Glutamatergic neuron (in vitro differentiated cells): ENCODE results near the gene SERPINA10. TPM values are rescaled to one million over a fixed set of nuclear protein-coding genes. Genes with fewer than 3 reads are reported as not detected.

ENCODE experiments used
- DNase-seq: peaks from one replicate; pipeline ENCODE4 v3.0.0; 2022
- H3K27ac Mint-ChIP-seq: one replicate; pipeline ENCODE4 v1.8.0; 2020; ENCODE audit warnings: mild to moderate bottlenecking, mixed read lengths, inconsistent platforms; ENCODE audit not compliant: unreplicated experiment
- H3K27me3 Mint-ChIP-seq: one replicate; pipeline ENCODE4 v1.8.0; 2020; ENCODE audit warnings: mild to moderate bottlenecking, moderate library complexity, mixed read lengths, inconsistent platforms; ENCODE audit not compliant: unreplicated experiment
- H3K36me3 Mint-ChIP-seq: one replicate; pipeline ENCODE4 v1.8.0; 2020; ENCODE audit warnings: mild to moderate bottlenecking, mixed read lengths, inconsistent platforms; ENCODE audit not compliant: unreplicated experiment
- H3K4me1 Mint-ChIP-seq: one replicate; pipeline ENCODE4 v1.8.0; 2020; ENCODE audit warnings: mild to moderate bottlenecking, low read depth, mixed read lengths, inconsistent platforms; ENCODE audit not compliant: unreplicated experiment
- H3K4me3 Mint-ChIP-seq: one replicate; pipeline ENCODE4 v1.8.0; 2020; ENCODE audit warnings: mild to moderate bottlenecking, mixed read lengths, inconsistent platforms; ENCODE audit not compliant: unreplicated experiment
- H3K9me3 Mint-ChIP-seq: one replicate; pipeline ENCODE4 v1.8.0; 2020; ENCODE audit warnings: mild to moderate bottlenecking, moderate library complexity, mixed read lengths, inconsistent platforms; ENCODE audit not compliant: unreplicated experiment
- long read RNA-seq: library from polyadenylated mRNA; unstranded; transcript quantifications from one replicate; pipeline ENCODE4 v2.0.0, GENCODE V29; 2020; ENCODE audit not compliant: unreplicated experiment
- total RNA-seq: library from RNA; stranded (reverse); fragmentation: NEBNext Ultra II Directional; extraction: Animal tissue kit (Norgen Biotek cat#: 25700); gene quantifications from one replicate; pipeline ENCODE4 v1.2.1, GENCODE V29; 2021; ENCODE audit not compliant: unreplicated experiment
- TF ChIP-seq, protein P1 (sequence below): fragments of 200-600 bp; sonication (generic); IDR thresholded peaks from one replicate; pipeline ENCODE4 v1.5.0; 2021; ENCODE audit not compliant: partially characterized antibody, unreplicated experiment

Gene SERPINA10, protein sequence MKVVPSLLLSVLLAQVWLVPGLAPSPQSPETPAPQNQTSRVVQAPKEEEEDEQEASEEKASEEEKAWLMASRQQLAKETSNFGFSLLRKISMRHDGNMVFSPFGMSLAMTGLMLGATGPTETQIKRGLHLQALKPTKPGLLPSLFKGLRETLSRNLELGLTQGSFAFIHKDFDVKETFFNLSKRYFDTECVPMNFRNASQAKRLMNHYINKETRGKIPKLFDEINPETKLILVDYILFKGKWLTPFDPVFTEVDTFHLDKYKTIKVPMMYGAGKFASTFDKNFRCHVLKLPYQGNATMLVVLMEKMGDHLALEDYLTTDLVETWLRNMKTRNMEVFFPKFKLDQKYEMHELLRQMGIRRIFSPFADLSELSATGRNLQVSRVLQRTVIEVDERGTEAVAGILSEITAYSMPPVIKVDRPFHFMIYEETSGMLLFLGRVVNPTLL
- not detected for total RNA-seq
- long read RNA-seq: 0 reads

DNA sequence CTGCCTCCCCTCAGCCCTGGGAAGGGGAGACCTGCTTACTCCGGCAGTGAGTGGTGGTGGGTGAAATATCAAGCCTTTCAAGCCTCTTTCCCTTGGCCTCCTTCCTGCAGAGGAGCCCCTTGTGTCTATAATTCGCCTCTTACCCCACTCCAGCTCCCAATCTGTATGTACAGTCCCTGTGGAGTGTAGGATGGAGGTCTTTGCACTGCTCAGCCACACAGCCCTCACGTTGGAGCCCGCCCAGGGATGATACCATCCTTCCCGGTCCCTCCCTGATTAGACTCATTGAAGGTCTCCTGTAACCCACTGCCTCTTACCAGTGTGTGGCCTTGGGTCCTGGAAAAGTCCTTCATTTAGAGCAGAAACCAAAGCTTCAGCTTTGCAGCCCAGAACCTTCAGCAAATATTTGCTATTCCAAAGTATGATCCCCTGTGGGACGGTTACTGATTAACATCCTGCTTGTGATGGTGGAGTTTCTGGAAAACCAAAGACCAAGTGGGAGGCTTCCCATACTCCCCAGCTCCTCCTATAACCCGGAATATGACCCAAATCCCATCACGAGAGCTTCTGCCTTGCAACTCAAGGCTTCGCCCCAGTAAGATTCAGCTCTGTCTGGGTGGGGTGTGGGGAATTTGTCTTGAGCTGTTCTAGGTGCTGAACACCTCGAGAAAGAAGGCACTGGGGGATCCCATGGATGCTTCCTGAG, at the start of gene SERPINA10:
SERPINA10 (minus strand) TSS at position 397 of the 706 bp plus-strand sequence. CDS start 2,675 bp downstream, outside the sequence.
- Mint-ChIP-seq H3K27me3 (peaks cover 3% of the 10 kb centered on the region), H3K9me3 (peaks cover 1% of the 10 kb centered on the region), H3K4me3 (no peak within 1 kb of the TSS), H3K4me1 (no peaks in the 10 kb centered on the region), H3K36me3 (no peaks in the 10 kb centered on the region), H3K27ac (no peak within 1 kb of the TSS)
- DNase-seq: no peak
- TF ChIP-seq, protein P1, sequence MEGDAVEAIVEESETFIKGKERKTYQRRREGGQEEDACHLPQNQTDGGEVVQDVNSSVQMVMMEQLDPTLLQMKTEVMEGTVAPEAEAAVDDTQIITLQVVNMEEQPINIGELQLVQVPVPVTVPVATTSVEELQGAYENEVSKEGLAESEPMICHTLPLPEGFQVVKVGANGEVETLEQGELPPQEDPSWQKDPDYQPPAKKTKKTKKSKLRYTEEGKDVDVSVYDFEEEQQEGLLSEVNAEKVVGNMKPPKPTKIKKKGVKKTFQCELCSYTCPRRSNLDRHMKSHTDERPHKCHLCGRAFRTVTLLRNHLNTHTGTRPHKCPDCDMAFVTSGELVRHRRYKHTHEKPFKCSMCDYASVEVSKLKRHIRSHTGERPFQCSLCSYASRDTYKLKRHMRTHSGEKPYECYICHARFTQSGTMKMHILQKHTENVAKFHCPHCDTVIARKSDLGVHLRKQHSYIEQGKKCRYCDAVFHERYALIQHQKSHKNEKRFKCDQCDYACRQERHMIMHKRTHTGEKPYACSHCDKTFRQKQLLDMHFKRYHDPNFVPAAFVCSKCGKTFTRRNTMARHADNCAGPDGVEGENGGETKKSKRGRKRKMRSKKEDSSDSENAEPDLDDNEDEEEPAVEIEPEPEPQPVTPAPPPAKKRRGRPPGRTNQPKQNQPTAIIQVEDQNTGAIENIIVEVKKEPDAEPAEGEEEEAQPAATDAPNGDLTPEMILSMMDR: no peak

DNA sequence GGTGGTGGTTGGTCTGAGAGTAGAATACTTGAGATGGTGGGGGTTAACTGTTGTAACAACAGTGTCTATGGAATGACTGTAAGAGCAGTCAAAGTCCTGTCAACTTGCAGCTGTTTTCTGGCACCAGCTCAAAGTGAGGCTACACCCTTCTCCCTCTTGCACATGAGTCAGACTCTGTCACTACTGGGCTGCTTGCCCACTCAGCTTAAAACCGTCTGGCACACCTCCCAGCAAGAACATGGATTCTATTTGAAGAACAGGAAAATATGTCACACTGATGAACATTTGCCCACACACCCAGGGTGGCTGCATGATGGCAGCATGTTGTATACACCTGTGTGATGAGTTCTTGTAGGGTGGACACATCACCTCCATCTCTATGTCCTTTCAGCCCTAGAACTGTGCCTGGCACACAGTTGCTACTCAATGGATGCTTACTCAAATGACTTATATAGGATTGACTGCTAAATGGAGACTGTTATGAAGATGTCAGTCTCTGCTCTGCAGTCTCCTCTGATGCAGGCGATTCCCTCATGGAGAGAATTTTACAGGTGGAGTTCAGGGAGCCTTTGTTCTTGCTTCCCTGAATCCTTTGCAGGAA, 49.4 kb upstream of the SERPINA10 start:
- Mint-ChIP-seq H3K36me3 (peaks cover 4% of the 10 kb centered on the region), H3K27ac (no peak overlapping the region)
- TF ChIP-seq, protein P1: no peak

DNA sequence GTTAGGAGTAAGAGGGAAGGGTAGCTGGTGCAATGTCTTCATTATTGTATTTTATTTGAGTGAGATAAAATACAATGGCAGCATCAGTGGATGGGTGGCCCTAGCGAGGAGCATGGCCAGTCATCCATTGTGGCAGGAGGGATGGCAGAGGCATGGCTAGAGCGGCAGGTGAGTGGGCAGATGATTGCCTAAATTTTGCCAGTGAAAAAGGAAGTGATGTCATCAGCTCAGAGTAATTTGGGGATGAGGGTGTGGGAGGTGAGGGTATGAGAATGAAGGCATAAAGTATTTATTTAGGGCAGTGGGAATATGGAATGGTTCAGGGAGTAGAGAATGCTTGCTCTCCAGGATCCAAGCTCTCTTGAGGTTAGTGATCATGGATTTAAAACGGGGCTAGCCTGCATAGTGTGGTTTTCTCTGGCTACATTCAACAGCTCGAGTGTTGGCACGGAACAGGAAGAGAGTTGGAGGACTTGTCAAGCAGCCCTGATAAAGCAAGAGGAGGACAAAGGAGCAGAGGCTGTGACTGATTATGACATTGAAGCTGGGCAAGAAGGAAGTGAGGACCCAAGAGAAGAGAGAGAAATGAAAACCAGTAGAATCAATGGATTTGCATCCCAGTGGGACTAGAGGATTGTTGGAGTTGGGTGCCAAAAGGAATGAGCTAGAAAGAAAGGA, 48.7 kb upstream of the SERPINA10 start:
- Mint-ChIP-seq H3K36me3 (peaks cover 4% of the 10 kb centered on the region), H3K27me3 (peaks cover 3% of the 10 kb centered on the region), H3K9me3 (peaks cover 7% of the 10 kb centered on the region), H3K27ac (no peak overlapping the region), H3K4me1 (no peaks in the 10 kb centered on the region), H3K4me3 (no peak overlapping the region)
- no peak for DNase-seq
- TF ChIP-seq, protein P1: no peak

More for the DNA sequence above, 49.4 kb upstream of the SERPINA10 start:
- Mint-ChIP-seq H3K9me3 (peaks cover 7% of the 10 kb centered on the region), H3K4me1 (no peaks in the 10 kb centered on the region), H3K27me3 (peaks cover 3% of the 10 kb centered on the region), H3K4me3 (no peak overlapping the region)
- DNase-seq: no peak

DNA sequence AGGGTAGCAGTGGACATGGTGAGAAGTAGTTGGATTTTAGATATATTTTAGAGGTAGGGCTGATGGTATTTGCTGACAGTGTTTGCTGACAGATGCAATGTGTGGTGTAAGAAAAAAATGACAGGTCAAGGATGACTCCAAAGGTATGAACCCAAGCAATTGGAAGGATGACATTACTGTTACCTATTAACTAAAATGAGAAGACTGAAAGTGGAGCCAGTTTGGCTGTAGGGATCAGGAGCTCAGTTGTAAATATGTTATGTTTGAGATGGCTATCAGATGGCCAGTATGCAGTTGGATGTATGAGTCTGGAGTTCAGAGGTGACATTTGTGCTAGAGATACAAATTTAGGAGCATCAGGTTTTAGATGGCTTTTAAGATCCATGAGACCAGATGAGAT, 47.5 kb upstream of the SERPINA10 start:
- TF ChIP-seq, protein P1: no peak
- Mint-ChIP-seq H3K4me3 (no peak overlapping the region), H3K27ac (no peak overlapping the region), H3K27me3 (peaks cover 3% of the 10 kb centered on the region), H3K4me1 (no peaks in the 10 kb centered on the region), H3K36me3 (peaks cover 4% of the 10 kb centered on the region), H3K9me3 (peaks cover 7% of the 10 kb centered on the region)
- DNase-seq: no peak
